Mucosa of descending colon (tissue), 3 donors: ENCODE measurements around the gene BAK1. TPM values are rescaled to one million over a fixed set of nuclear protein-coding genes. Genes with fewer than 3 reads are reported as not detected.

Experiments used
- total RNA-seq, 3 donors: library from RNA; stranded (reverse); fragmentation: NEBNext Ultra II Directional in 2 of 3; extraction: Animal tissue kit (Norgen Biotek cat#: 25700) in 2 of 3; gene quantifications; one replicate each; pipeline versions ENCODE4 v1.2.1 to v1.2.4, GENCODE V29; 2021 to 2023
- donor health status: DM: no; HTN: no; CAD: no; lungs with moderate emphysema.
- donor health status: DM: no; HTN: no; CAD: no.
- donor health status: DM: no; HTN: yes; CAD: no.

The BAK1 gene
- total RNA-seq, 3 donors from 2014 or later, result 57.1 to 97.9 (median 90.5) TPM

Other genes starting within 250 kb of the BAK1 start
- 10 to 100 TPM in 1 of 3 donors, 1 to 10 TPM in 2; 3.5 to 21.1 (median 6.3) TPM for gene KIFC1, start 188.5 kb downstream of the BAK1 start, total RNA-seq
- gene PHF1, start 169.3 kb downstream of the BAK1 start, total RNA-seq, result 10 to 100 TPM; 29.9 to 96.5 (median 38.1) TPM
- gene CUTA, start 162.2 kb downstream of the BAK1 start, total RNA-seq, result 100 to 1,000 TPM; 146 to 163 (median 151) TPM
- 10 to 100 TPM in 1 of 3 donors, 1 to 10 TPM in 2; 8.1 to 39.8 (median 8.8) TPM for gene SYNGAP1, start 160.2 kb downstream of the BAK1 start, total RNA-seq
- 1 to 10 TPM; 4.3 to 5.8 (median 4.5) TPM for gene ZBTB9, start 125.7 kb downstream of the BAK1 start, total RNA-seq
- 100 to 1,000 TPM in 2 of 3 donors, 10 to 100 TPM in 1; 60.2 to 111 (median 103) TPM for gene ITPR3, start 41.0 kb upstream of the BAK1 start, total RNA-seq
- 10 to 100 TPM; 41.8 to 48.6 (median 45.7) TPM for gene UQCC2, start 131.4 kb upstream of the BAK1 start, total RNA-seq
- 1 to 10 TPM in 1 of 3 donors, under 1 TPM in 2; 0.67 to 6.8 (median 0.96) TPM for gene IP6K3, start 166.6 kb upstream of the BAK1 start, total RNA-seq
- 10 to 100 TPM; 57.2 to 73.6 (median 59.6) TPM for gene LEMD2, start 208.9 kb upstream of the BAK1 start, total RNA-seq
- not detected for gene MLN, start 223.7 kb upstream of the BAK1 start, total RNA-seq